H1 (cell line): ENCODE measurements around the gene KTN1. TPM values are rescaled to one million over a fixed set of nuclear protein-coding genes. Genes with fewer than 3 reads are reported as not detected.

Source experiments
- CTCF ChIA-PET: fragments of 300-600 bp; sonication (Branson Sonifier 250); formaldehyde crosslinking; loops from one replicate; lab custom pipeline; 2021; ENCODE audit not compliant: partially characterized antibody; lab: Charles Lee
- POLR2A ChIA-PET: fragments of 300-600 bp; sonication (Branson Sonifier 250); formaldehyde crosslinking; loops from one replicate; lab custom pipeline; 2021; ENCODE audit warnings: inconsistent platforms; ENCODE audit not compliant: partially characterized antibody; lab: Charles Lee
- DNase-seq, 2 experiments: peaks; one replicate each; pipeline versions ENCODE4 v3.0.0 to v3.0.0-alpha.2; 2010 to 2022; ENCODE audit warnings: low spot score in 2 of 2, low read depth in 1 of 2, mixed read lengths in 1 of 2
- FAIRE-seq: peaks from 2 replicates; lab custom pipeline; 2011; peaks lifted over from hg19 to GRCh38; lab: Jason Lieb, UNC
- H2AFZ ChIP-seq: 2 replicates; pipeline ENCODE4 v1.8.1; 2012; ENCODE audit warnings: low read length, inconsistent platforms
- H2AK5ac ChIP-seq: 2 replicates; pipeline ENCODE4 v1.6.1; 2013; ENCODE audit warnings: low read depth, low read length
- H2BK120ac ChIP-seq: replicated peaks from 2 replicates; pipeline ENCODE3; 2013; ENCODE audit warnings: low read depth, low read length, inconsistent platforms
- H2BK12ac ChIP-seq: 2 replicates; pipeline ENCODE4 v1.6.1; 2013; ENCODE audit warnings: low read depth, low read length
- H2BK15ac ChIP-seq: 2 replicates; pipeline ENCODE4 v1.6.1; 2013; ENCODE audit warnings: low read length
- H2BK20ac ChIP-seq: 2 replicates; pipeline ENCODE4 v1.6.1; 2013; ENCODE audit warnings: low read length
- H2BK5ac ChIP-seq: 2 replicates; pipeline ENCODE4 v1.6.1; 2013; ENCODE audit warnings: low read depth, low read length
- H3K14ac ChIP-seq: 2 replicates; pipeline ENCODE4 v1.6.1; 2013; ENCODE audit warnings: inconsistent platforms; ENCODE audit not compliant: insufficient read length
- H3K18ac ChIP-seq: 2 replicates; pipeline ENCODE4 v1.6.1; 2013; ENCODE audit warnings: low read length; ENCODE audit errors: extremely low read depth
- H3K23ac ChIP-seq: 2 replicates; pipeline ENCODE4 v1.6.1; 2013; ENCODE audit warnings: inconsistent platforms; ENCODE audit not compliant: insufficient read length
- H3K23me2 ChIP-seq: 2 replicates; pipeline ENCODE4 v1.6.1; 2013; ENCODE audit warnings: low read depth, low read length
- H3K27ac ChIP-seq: 2 replicates; pipeline ENCODE4 v1.6.1; 2011; ENCODE audit warnings: low read depth, low read length, inconsistent platforms
- H3K27me3 ChIP-seq, 4 experiments: replicated peaks in 1 of 4; 1 replicate in 1 of 4; 2 replicates in 3 of 4; pipeline versions ENCODE4 v1.6.1 to v1.8.1; 2011 to 2013; ENCODE audit warnings: low read length in 3 of 4, mild to moderate bottlenecking in 3 of 4, inconsistent platforms in 2 of 4, mixed read lengths in 2 of 4, moderate library complexity in 1 of 4; ENCODE audit not compliant: control insufficient read depth in 3 of 4, insufficient read depth in 3 of 4; ENCODE audit errors: extremely low read depth in 1 of 4
- H3K36me3 ChIP-seq, 4 experiments: 2 replicates each; pipeline versions ENCODE4 v1.6.1 to v1.8.1; 2011 to 2013; ENCODE audit warnings: mild to moderate bottlenecking in 4 of 4, low read length in 3 of 4, moderate library complexity in 2 of 4, control low read depth in 1 of 4, inconsistent platforms in 1 of 4; ENCODE audit not compliant: insufficient read depth in 4 of 4, control insufficient read depth in 2 of 4
- H3K4ac ChIP-seq: replicated peaks from 2 replicates; pipeline ENCODE3; 2013; ENCODE audit warnings: low read length, low read depth, mixed read lengths, inconsistent platforms; ENCODE audit not compliant: insufficient read length
- H3K4me1 ChIP-seq, 4 experiments: replicated peaks in 1 of 4; 1 replicate in 1 of 4; 2 replicates in 3 of 4; pipeline versions ENCODE4 v1.6.1 to v1.8.1; 2011 to 2013; ENCODE audit warnings: low read length in 3 of 4, inconsistent platforms in 2 of 4, mixed read lengths in 1 of 4; ENCODE audit not compliant: insufficient read depth in 4 of 4, control insufficient read depth in 3 of 4
- H3K4me2 ChIP-seq, 2 experiments: 2 replicates each; pipeline versions ENCODE4 v1.6.1 to v1.8.1; 2011 to 2013; ENCODE audit warnings: low read depth in 2 of 2, low read length in 2 of 2, control low read depth in 1 of 2, inconsistent platforms in 1 of 2, mild to moderate bottlenecking in 1 of 2; ENCODE audit not compliant: insufficient read depth in 1 of 2
- H3K4me3 ChIP-seq, 4 experiments: fragments of 200-600, 300-600 bp in 1 of 4; sonication (generic), shearing (Covaris generic), sonication (Bioruptor Twin) in 1 of 4; 2 replicates each; pipeline versions ENCODE4 v1.5.1 to v1.8.1; 2011 to 2016; ENCODE audit warnings: low read length in 4 of 4, low read depth in 3 of 4, control low read depth in 2 of 4, inconsistent platforms in 2 of 4, mild to moderate bottlenecking in 2 of 4, mixed read lengths in 1 of 4, moderate library complexity in 1 of 4; ENCODE audit not compliant: insufficient read depth in 2 of 4; ENCODE audit errors: extremely low read depth in 1 of 4
- H3K56ac ChIP-seq: replicated peaks from 2 replicates; pipeline ENCODE3; 2013; ENCODE audit warnings: low read depth, mild to moderate bottlenecking, mixed read lengths, low read length, inconsistent platforms; ENCODE audit not compliant: insufficient read length
- H3K79me1 ChIP-seq: 2 replicates; pipeline ENCODE4 v1.6.1; 2013; ENCODE audit warnings: low read depth, low read length, control low read depth
- H3K79me2 ChIP-seq, 2 experiments: 2 replicates each; pipeline versions ENCODE4 v1.6.1 to v1.8.1; 2012 to 2013; ENCODE audit warnings: low read length in 2 of 2, mild to moderate bottlenecking in 2 of 2, inconsistent platforms in 1 of 2; ENCODE audit not compliant: insufficient read depth in 2 of 2, control insufficient read depth in 1 of 2
- H3K9ac ChIP-seq, 4 experiments: replicated peaks in 1 of 4; 1 replicate in 1 of 4; 2 replicates in 3 of 4; pipeline versions ENCODE4 v1.6.1 to v1.8.1; 2011 to 2013; ENCODE audit warnings: low read depth in 3 of 4, low read length in 3 of 4, control low read depth in 2 of 4, mild to moderate bottlenecking in 2 of 4, moderate library complexity in 2 of 4, inconsistent platforms in 1 of 4; ENCODE audit errors: extremely low read depth in 1 of 4
- H3K9me3 ChIP-seq, 2 experiments: 2 replicates each; pipeline versions ENCODE4 v1.6.1 to v1.8.1; 2012 to 2013; ENCODE audit warnings: mild to moderate bottlenecking in 2 of 2, moderate library complexity in 2 of 2, control low read depth in 1 of 2, inconsistent platforms in 1 of 2, low read depth in 1 of 2, low read length in 1 of 2, mixed read lengths in 1 of 2; ENCODE audit not compliant: insufficient read depth in 2 of 2
- H4K20me1 ChIP-seq, 2 experiments: replicated peaks in 1 of 2; 2 replicates each; pipeline versions ENCODE3 to v1.8.1; 2011 to 2013; ENCODE audit warnings: inconsistent platforms in 2 of 2, low read length in 2 of 2, mild to moderate bottlenecking in 1 of 2; ENCODE audit not compliant: insufficient read depth in 2 of 2, control insufficient read depth in 1 of 2
- H4K5ac ChIP-seq: 2 replicates; pipeline ENCODE4 v1.6.1; 2013; ENCODE audit warnings: low read length, low read depth, mixed read lengths, inconsistent platforms; ENCODE audit not compliant: insufficient read length
- H4K8ac ChIP-seq: 2 replicates; pipeline ENCODE4 v1.8.0; 2013; ENCODE audit warnings: mild to moderate bottlenecking, moderate library complexity, low read length, inconsistent platforms; ENCODE audit not compliant: insufficient read depth; ENCODE audit errors: extremely low read depth
- H4K91ac ChIP-seq: replicated peaks from 2 replicates; pipeline ENCODE3; 2013; ENCODE audit warnings: low read length, mixed read lengths, inconsistent platforms; ENCODE audit not compliant: insufficient read length
- NRF1 ChIP-seq: IDR thresholded peaks from 2 replicates; pipeline ENCODE4 v1.6.1; 2011; ENCODE audit warnings: mild to moderate bottlenecking, low read depth, low read length, improper control_type of control experiment
- WGBS, 2 experiments: shearing (Covaris generic) in 1 of 2; methylation state at CpG; one replicate each; pipeline versions ENCODE4 v1.1.6 to v1.1.7; 2013 to 2015; ENCODE audit warnings: low lambda C conversion rate in 2 of 2, mixed read lengths in 2 of 2, inconsistent platforms in 1 of 2, low coverage in 1 of 2, missing lambda C conversion rate in 1 of 2; ENCODE audit not compliant: insufficient replicate concordance in 2 of 2, insufficient coverage in 1 of 2, insufficient read length in 1 of 2; ENCODE audit errors: extremely low coverage in 1 of 2, missing lambda C conversion rate in 1 of 2; 5-methylcytosine and 5-hydroxymethylcytosine counted together
- polyA plus RNA-seq, 7 experiments: library from polyadenylated mRNA; depleted of rRNA in 3 of 7; stranded (reverse) in 5 of 7; unstranded in 2 of 7; fragments of >200 nt in 5 of 7; fragments of 200-250 nt in 2 of 7; gene quantifications; 1 replicate in 5 of 7; 2 replicates in 1 of 7; 4 replicates in 1 of 7; pipeline versions ENCODE4 v1.2.1 to v1.2.3, GENCODE V29; 2011 to 2013; ENCODE audit warnings: missing spikeins in 2 of 7, mixed read lengths in 2 of 7
- total RNA-seq: library from RNA; stranded (reverse); fragmentation: NEBNext Ultra II Directional; extraction: Animal tissue kit (Norgen Biotek cat#: 25700); gene quantifications from 2 replicates; pipeline ENCODE4 v1.2.1, GENCODE V29; 2021

Gene KTN1
- total and polyA plus RNA-seq, 2 of the 8 experiments (the other 6 are each of a cell fraction or from before 2014, with no cell fraction given), result 15.4 to 151 TPM

GRCh38 chr14:55722054-55722453 is 142.0 kb downstream of the KTN1 start:
- Histone ChIP-seq H3K4ac (no peak overlapping the region), H4K91ac (no peak overlapping the region), H3K56ac (no peak overlapping the region), H3K23me2 (no peaks in the 10 kb centered on the region), H4K5ac (no peak overlapping the region), H4K20me1 (no peaks in the 10 kb centered on the region), H2BK5ac (no peak overlapping the region), H3K4me2 (no peak overlapping the region), H3K27me3 (peaks cover 0 to 1% (median 0%) of the 10 kb centered on the region in 4 experiments; a peak in 1 of 7 replicates), H3K79me2 (no peaks in the 10 kb centered on the region), H3K9me3 (no peaks in the 10 kb centered on the region), H2AK5ac (no peak overlapping the region), H2AFZ (no peak overlapping the region), H2BK20ac (no peak overlapping the region), H4K8ac (no peak overlapping the region), H2BK15ac (no peak overlapping the region), H3K14ac (no peak overlapping the region), H3K36me3 (no peaks in the 10 kb centered on the region), H3K27ac (no peak overlapping the region), H3K4me1 (no peaks in the 10 kb centered on the region), H3K18ac (no peak overlapping the region), H3K79me1 (no peaks in the 10 kb centered on the region), H3K4me3 (no peak overlapping the region), H3K9ac (no peak overlapping the region), H2BK12ac (no peak overlapping the region), H3K23ac (no peak overlapping the region), H2BK120ac (no peak overlapping the region)
- DNase-seq (no peak), FAIRE-seq (no peak)
- CTCF ChIA-PET, result interaction anchor here (0.6 to 2.4 kb wide), 2 partner anchors 10 to 295 kb away, joined by 3 to 14 read pairs; no protein-coding TSS in a partner anchor
- POLR2A ChIA-PET, result no interaction called here
- WGBS, 2 experiments, result 86% methylated on average over 5 of the region's 5 CpGs; no CpG with 5 or more reads in 1 of the 2 experiments
- TF ChIP-seq NRF1, result no peak
